ENCODE results near the gene TNFRSF6B.

DNA sequence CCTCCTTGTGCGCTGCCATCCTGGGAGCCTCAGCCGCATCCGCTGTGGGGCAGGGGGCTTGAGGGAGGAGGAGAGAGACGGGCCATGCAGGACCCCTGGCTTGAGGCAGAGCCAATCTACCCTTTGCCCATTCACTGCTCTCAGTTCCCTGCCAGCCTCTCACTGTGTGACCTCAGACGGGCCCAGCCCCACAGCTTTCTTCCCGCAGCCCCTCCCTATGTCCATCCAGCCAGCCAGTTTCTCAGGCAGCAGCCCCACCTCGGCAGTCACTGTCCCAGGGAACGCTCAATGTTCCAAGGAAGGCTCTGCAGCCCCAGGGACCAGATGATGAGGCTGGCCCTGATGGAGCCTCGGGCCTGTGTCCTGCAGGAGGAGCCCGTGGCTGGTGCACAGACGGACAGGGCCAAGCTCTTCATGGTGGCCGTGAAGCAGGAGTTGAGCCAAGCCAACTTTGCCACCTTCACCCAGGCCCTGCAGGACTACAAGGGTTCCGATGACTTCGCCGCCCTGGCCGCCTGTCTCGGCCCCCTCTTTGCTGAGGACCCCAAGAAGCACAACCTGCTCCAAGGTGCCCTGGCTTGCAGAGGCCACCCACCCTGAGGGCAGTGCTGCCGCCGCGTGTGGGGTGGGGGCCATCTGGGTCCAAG is 3.9 kb upstream of the TNFRSF6B start:
- TF ChIP-seq, protein P1, sequence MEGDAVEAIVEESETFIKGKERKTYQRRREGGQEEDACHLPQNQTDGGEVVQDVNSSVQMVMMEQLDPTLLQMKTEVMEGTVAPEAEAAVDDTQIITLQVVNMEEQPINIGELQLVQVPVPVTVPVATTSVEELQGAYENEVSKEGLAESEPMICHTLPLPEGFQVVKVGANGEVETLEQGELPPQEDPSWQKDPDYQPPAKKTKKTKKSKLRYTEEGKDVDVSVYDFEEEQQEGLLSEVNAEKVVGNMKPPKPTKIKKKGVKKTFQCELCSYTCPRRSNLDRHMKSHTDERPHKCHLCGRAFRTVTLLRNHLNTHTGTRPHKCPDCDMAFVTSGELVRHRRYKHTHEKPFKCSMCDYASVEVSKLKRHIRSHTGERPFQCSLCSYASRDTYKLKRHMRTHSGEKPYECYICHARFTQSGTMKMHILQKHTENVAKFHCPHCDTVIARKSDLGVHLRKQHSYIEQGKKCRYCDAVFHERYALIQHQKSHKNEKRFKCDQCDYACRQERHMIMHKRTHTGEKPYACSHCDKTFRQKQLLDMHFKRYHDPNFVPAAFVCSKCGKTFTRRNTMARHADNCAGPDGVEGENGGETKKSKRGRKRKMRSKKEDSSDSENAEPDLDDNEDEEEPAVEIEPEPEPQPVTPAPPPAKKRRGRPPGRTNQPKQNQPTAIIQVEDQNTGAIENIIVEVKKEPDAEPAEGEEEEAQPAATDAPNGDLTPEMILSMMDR (IDR thresholded peaks at IDR 0.05; ENCODE audit: insufficient read depth, low read depth, low read length): no peak
- TF ChIP-seq EZH2 (IDR thresholded peaks at IDR 0.05; ENCODE audit: insufficient read depth, low read length): no peak

All from astrocyte (in vitro differentiated cells and primary cell).